ENCODE measurements around the gene AGPS.

- TF ChIP-seq CTCF (conservative IDR thresholded peaks at IDR 0.05; ENCODE audit: low read depth, low read length) (no peak), EZH2 (IDR thresholded peaks at IDR 0.05; ENCODE audit: borderline replicate concordance, low read depth, low read length, poor library complexity, severe bottlenecking) (no peak)
Observed at GRCh38 chr2:177593402-177593801, 200.8 kb downstream of the AGPS start.
